HCT116 (cell line): ENCODE measurements around the gene RNF214. TPM values are rescaled to one million over a fixed set of nuclear protein-coding genes. Genes with fewer than 3 reads are reported as not detected.

Source experiments
- ATAC-seq: fragments of 200-7000 bp; cut with Tn5 transposase; 2 replicates; pipeline ENCODE4 v1.9.1; 2020; ENCODE audit warnings: mild to moderate bottlenecking, moderate library complexity
- BruUV-seq: library from RNA; stranded (reverse); fragments of 400-500 nt; replicated peaks from 2 replicates; lab custom pipeline; 2021; lab: Mats Ljungman, UMichigan
- CTCF ChIA-PET: fragments of 300-600 bp; sonication (Branson Sonifier 250); formaldehyde crosslinking; loops from one replicate; lab custom pipeline; 2021; ENCODE audit warnings: antibody characterized with exemption; lab: Charles Lee
- POLR2A ChIA-PET: fragments of 300-600, 350-600 bp; sonication (Branson Sonifier 250); formaldehyde crosslinking; loops from one replicate; lab custom pipeline; 2021; ENCODE audit warnings: antibody characterized with exemption; lab: Charles Lee
- RAD21 ChIA-PET, 2 experiments: fragments of 300-600 bp; sonication (Branson Sonifier 250); formaldehyde crosslinking; loops; one replicate each; lab custom pipeline; 2023; ENCODE audit warnings: low total read pairs in 2 of 2; ENCODE audit not compliant: uncharacterized antibody in 2 of 2, unreplicated experiment in 2 of 2, low non-redundant PET in 1 of 2; lab: Charles Lee
- DNase-seq: peaks from one replicate; pipeline ENCODE4 v3.0.0-alpha.2; 2010; ENCODE audit warnings: low read depth, low spot score
- H2AFZ ChIP-seq: fragments of 200-600 bp; shearing (Covaris generic), sonication (generic); 2 replicates; pipeline ENCODE4 v1.6.1; 2017; ENCODE audit warnings: low read depth, mixed run types, mixed read lengths, antibody characterized with exemption, low read length; ENCODE audit not compliant: poor library complexity, severe bottlenecking
- H3K27ac ChIP-seq: 2 replicates; pipeline ENCODE4 v1.5.1; 2012; ENCODE audit warnings: low read depth, low read length
- H3K27me3 ChIP-seq: fragments of 200-600 bp; sonication (generic); 2 replicates; pipeline ENCODE4 v1.6.1; 2016; ENCODE audit warnings: mixed run types, low read length, mixed read lengths; ENCODE audit not compliant: insufficient read depth
- H3K36me3 ChIP-seq, 2 experiments: fragments of 200-500 bp in 1 of 2; fragments of 200-600 bp in 1 of 2; sonication (Bioruptor generic) in 1 of 2; sonication (generic) in 1 of 2; 2 replicates each; pipeline versions ENCODE4 v1.5.1 to v1.6.1; 2014 to 2016; ENCODE audit warnings: low read length in 2 of 2, inconsistent platforms in 1 of 2, mixed read lengths in 1 of 2, mixed run types in 1 of 2; ENCODE audit not compliant: insufficient read depth in 2 of 2, control insufficient read depth in 1 of 2
- H3K4me1 ChIP-seq, 2 experiments: fragments of 200-600 bp in 1 of 2; sonication (generic) in 1 of 2; 2 replicates each; pipeline versions ENCODE4 v1.5.1 to v1.6.1; 2012 to 2017; ENCODE audit warnings: low read length in 2 of 2, inconsistent platforms in 1 of 2, mild to moderate bottlenecking in 1 of 2, mixed read lengths in 1 of 2, mixed run types in 1 of 2, moderate library complexity in 1 of 2; ENCODE audit not compliant: insufficient read depth in 2 of 2, control insufficient read depth in 1 of 2
- H3K4me2 ChIP-seq: fragments of 200-600 bp; sonication (generic); 2 replicates; pipeline ENCODE4 v1.6.1; 2017; ENCODE audit warnings: mixed run types, low read length, mixed read lengths
- H3K4me3 ChIP-seq, 2 experiments: fragments of 200-600 bp in 1 of 2; sonication (generic) in 1 of 2; replicated peaks in 1 of 2; 2 replicates each; pipeline ENCODE4 v1.5.1; 2011 to 2016; ENCODE audit warnings: low read length in 2 of 2, control low read depth in 1 of 2, low read depth in 1 of 2, mild to moderate bottlenecking in 1 of 2, mixed read lengths in 1 of 2, mixed run types in 1 of 2
- H3K79me2 ChIP-seq: fragments of 200-600 bp; sonication (generic); 2 replicates; pipeline ENCODE4 v1.6.1; 2017; ENCODE audit warnings: mild to moderate bottlenecking, mixed run types, low read length, moderate library complexity, mixed read lengths; ENCODE audit not compliant: insufficient read depth
- H3K9ac ChIP-seq: fragments of 200-600 bp; sonication (generic); 2 replicates; pipeline ENCODE4 v1.6.1; 2016; ENCODE audit warnings: low read length, mixed read lengths
- H3K9me2 ChIP-seq: fragments of 200-600 bp; sonication (generic), shearing (Covaris generic); 2 replicates; pipeline ENCODE4 v1.6.1; 2017; ENCODE audit warnings: mixed run types, mild to moderate bottlenecking, moderate library complexity; ENCODE audit not compliant: insufficient read depth
- H3K9me3 ChIP-seq, 2 experiments: fragments of 200-500 bp in 1 of 2; fragments of 200-600 bp in 1 of 2; sonication (Bioruptor generic) in 1 of 2; sonication (generic) in 1 of 2; 2 replicates each; pipeline ENCODE4 v1.6.1; 2014 to 2017; ENCODE audit warnings: low read length in 2 of 2, mixed read lengths in 2 of 2, inconsistent platforms in 1 of 2, low read depth in 1 of 2, mild to moderate bottlenecking in 1 of 2, mixed run types in 1 of 2, moderate library complexity in 1 of 2; ENCODE audit not compliant: control insufficient read depth in 1 of 2, insufficient read depth in 1 of 2
- H4K20me1 ChIP-seq: fragments of 200-600 bp; sonication (generic), shearing (Covaris generic); 2 replicates; pipeline ENCODE4 v1.6.1; 2017; ENCODE audit warnings: mixed run types, mild to moderate bottlenecking, moderate library complexity; ENCODE audit not compliant: insufficient read depth
- EGR1 ChIP-seq: IDR thresholded peaks from 2 replicates; pipeline ENCODE4 v1.6.1; 2012; ENCODE audit warnings: low read depth
- EZH2 ChIP-seq: fragments of 200-600 bp; sonication (generic); IDR thresholded peaks from 2 replicates; pipeline ENCODE4 v1.6.1; 2017; ENCODE audit warnings: antibody characterized with exemption, mixed run types
- EZH2phosphoT487 ChIP-seq: fragments of 200-600 bp; IDR thresholded peaks from 2 replicates; pipeline ENCODE4 v1.6.1; 2018; ENCODE audit warnings: antibody characterized with exemption, borderline replicate concordance
- FOSL1 ChIP-seq: IDR thresholded peaks from 2 replicates; pipeline ENCODE4 v1.6.1; 2012; ENCODE audit warnings: low read depth
- JUND ChIP-seq: IDR thresholded peaks from 2 replicates; pipeline ENCODE4 v1.6.1; 2012
- RAD21 ChIP-seq: IDR thresholded peaks from 2 replicates; pipeline ENCODE4 v1.6.1; 2012; ENCODE audit warnings: low read depth, mild to moderate bottlenecking
- ZNF274 ChIP-seq: fragments of 200-500 bp; sonication (Bioruptor generic); IDR thresholded peaks from 2 replicates; pipeline ENCODE4 v1.6.1; 2014; ENCODE audit warnings: mild to moderate bottlenecking, low read depth, low read length, inconsistent platforms
- intact Hi-C: fragments of 100-400 bp; cut with micrococcal nuclease; formaldehyde crosslinking; loops from 2 replicates; pipeline ENCODE4 v1.10.0; 2022
- total RNA-seq: library from RNA; stranded (reverse); gene quantifications from one replicate; pipeline ENCODE4 v1.2.1, GENCODE V29; 2021; ENCODE audit not compliant: unreplicated experiment
- TF ChIP-seq, protein P1 (sequence below): IDR thresholded peaks from 2 replicates; pipeline ENCODE4 v1.6.1; 2012

Gene RNF214
- total RNA-seq, 1 experiment from 2014 or later, result 29.3 TPM

DNA sequence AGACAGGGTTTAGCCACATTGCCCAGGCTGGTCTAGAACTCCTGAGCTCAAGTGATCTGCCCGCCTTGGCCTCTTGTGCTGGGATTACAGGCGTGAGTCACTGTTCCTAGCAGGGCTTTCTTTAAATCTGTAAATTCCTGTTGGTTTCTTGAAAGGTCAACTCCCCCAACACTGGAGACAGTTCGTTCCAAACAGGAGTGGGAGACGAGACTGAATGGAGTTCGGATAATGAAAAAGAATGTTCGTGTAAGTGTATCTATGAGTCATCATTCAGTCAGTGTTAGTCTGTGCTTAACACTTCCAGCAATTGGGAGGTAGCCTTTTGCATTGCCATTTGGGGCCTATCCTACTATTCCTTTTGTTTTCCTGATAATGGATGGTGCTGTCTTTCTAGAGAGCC is 48.7 kb downstream of the RNF214 start:
- H3K9me3 ChIP-seq, result no peaks in the 10 kb centered on the region
- H3K79me2 ChIP-seq, result no peaks in the 10 kb centered on the region
- DNase-seq (peak; percentile 50), ATAC-seq (peak; percentile 88)
- 0 out of 4 replicates have a peak overlapping the region, but pooled peaks of 1 of the 2 experiments have one; percentile 9 for H3K4me3 ChIP-seq
- intact Hi-C loops, result no loop called here
- H3K4me1 ChIP-seq, result peaks cover 19 to 20% of the 10 kb centered on the region in 2 experiments
- no peaks in the 10 kb centered on the region for H3K9me2 ChIP-seq
- RAD21 ChIA-PET, result no interaction called here
- no peaks in the 10 kb centered on the region for H3K27me3 ChIP-seq
- peak overlapping the region; percentile 53 for H3K4me2 ChIP-seq
- 0 out of 2 replicates have a peak overlapping the region, but pooled peaks have one; percentile 6 for H3K9ac ChIP-seq
- peaks cover 0 to 7% of the 10 kb centered on the region in 2 experiments; a peak in 2 of 4 replicates for H3K36me3 ChIP-seq
- peak overlapping the region; percentile 67 for H3K27ac ChIP-seq
- TF ChIP-seq EZH2phosphoT487, result no peak
- TF ChIP-seq EGR1, result no peak
- TF ChIP-seq JUND, result peak; percentile 40; the same call in 1 of the 2 replicates
- peak; percentile 51 for TF ChIP-seq FOSL1
- TF ChIP-seq, protein P1, sequence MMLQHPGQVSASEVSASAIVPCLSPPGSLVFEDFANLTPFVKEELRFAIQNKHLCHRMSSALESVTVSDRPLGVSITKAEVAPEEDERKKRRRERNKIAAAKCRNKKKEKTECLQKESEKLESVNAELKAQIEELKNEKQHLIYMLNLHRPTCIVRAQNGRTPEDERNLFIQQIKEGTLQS, result no peak
- TF ChIP-seq, all 23 proteins: peak for 2
- Histone ChIP-seq H2AFZ (no peak overlapping the region), H4K20me1 (no peaks in the 10 kb centered on the region)
- ChIA-PET POLR2A (no interaction called here), CTCF (no interaction called here)
- no TSS peak for BruUV-seq

DNA sequence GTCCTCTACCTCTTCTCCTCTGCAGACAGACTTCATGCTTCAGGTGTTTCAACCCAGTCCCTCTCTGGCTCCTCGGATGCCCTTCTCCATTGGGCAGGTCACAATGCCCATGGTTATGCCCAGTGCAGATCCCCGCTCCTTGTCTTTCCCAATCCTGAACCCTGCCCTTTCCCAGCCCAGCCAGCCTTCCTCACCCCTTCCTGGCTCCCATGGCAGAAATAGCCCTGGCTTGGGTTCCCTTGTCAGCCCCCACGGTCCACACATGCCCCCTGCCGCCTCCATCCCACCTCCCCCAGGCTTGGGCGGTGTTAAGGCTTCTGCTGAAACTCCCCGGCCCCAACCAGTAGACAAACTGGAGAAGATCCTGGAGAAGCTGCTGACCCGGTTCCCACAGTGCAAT is 49.4 kb downstream of the RNF214 start:
- H4K20me1 ChIP-seq, result no peaks in the 10 kb centered on the region
- H3K4me3 ChIP-seq, result no peak overlapping the region
- H3K9ac ChIP-seq, result no peak overlapping the region
- no peaks in the 10 kb centered on the region for H3K9me3 ChIP-seq
- H3K79me2 ChIP-seq, result no peaks in the 10 kb centered on the region
- no peaks in the 10 kb centered on the region for H3K9me2 ChIP-seq
- peaks cover 19 to 20% of the 10 kb centered on the region in 2 experiments for H3K4me1 ChIP-seq
- DNase-seq (no peak), ATAC-seq (no peak)
- peak overlapping the region; percentile 67 for H3K27ac ChIP-seq
- H2AFZ ChIP-seq, result no peak overlapping the region
- H3K4me2 ChIP-seq, result peak overlapping the region; percentile 53; the same call in 1 of the 2 replicates
- peaks cover 0 to 10% of the 10 kb centered on the region in 2 experiments; a peak in 2 of 4 replicates for H3K36me3 ChIP-seq
- RAD21 ChIA-PET, result no interaction called here
- BruUV-seq, result TSS peak; percentile 27
- intact Hi-C loops, result no loop called here
- TF ChIP-seq RAD21 (no peak), EZH2 (no peak), ZNF274 (no peak)
- CTCF ChIA-PET, result no interaction called here
- POLR2A ChIA-PET, result no interaction called here
- no peaks in the 10 kb centered on the region for H3K27me3 ChIP-seq
